CD14-positive monocyte (primary cell): ENCODE results near the gene ABI1. TPM values are rescaled to one million over a fixed set of nuclear protein-coding genes. Genes with fewer than 3 reads are reported as not detected.

Experiments
- DNase-seq, 3 donors: peaks; one replicate each; pipeline ENCODE4 v3.0.0-alpha.2; 2011 to 2022
- H2AFZ ChIP-seq: 2 replicates; pipeline ENCODE4 v1.6.0; 2012; ENCODE audit warnings: mild to moderate bottlenecking, low read depth, low read length, inconsistent platforms; ENCODE audit not compliant: insufficient read depth, poor library complexity, severe bottlenecking
- H3K27ac ChIP-seq, 2 donors: 1 replicate in 1 of 2; 2 replicates in 1 of 2; pipeline ENCODE4 v1.5.1; 2012 to 2013; ENCODE audit warnings: low read length in 2 of 2, control low read depth in 1 of 2, inconsistent platforms in 1 of 2, low read depth in 1 of 2, mild to moderate bottlenecking in 1 of 2
- H3K27me3 ChIP-seq, 2 donors: one replicate each; pipeline versions ENCODE4 v1.6.0 to v1.6.1; 2011 to 2013; ENCODE audit warnings: low read length in 2 of 2; ENCODE audit not compliant: control insufficient read depth in 2 of 2, insufficient read depth in 2 of 2
- H3K36me3 ChIP-seq, 2 donors: replicated peaks in 1 of 2; 1 replicate in 1 of 2; 2 replicates in 1 of 2; pipeline versions ENCODE4 v1.5.1 to v1.6.1; 2012 to 2013; ENCODE audit warnings: low read length in 2 of 2, control low read depth in 1 of 2, inconsistent platforms in 1 of 2, mild to moderate bottlenecking in 1 of 2; ENCODE audit not compliant: insufficient read depth in 2 of 2, control insufficient read depth in 1 of 2
- H3K4me1 ChIP-seq, 2 donors: 1 replicate in 1 of 2; 2 replicates in 1 of 2; pipeline versions ENCODE4 v1.5.1 to v1.6.1; 2012 to 2013; ENCODE audit warnings: low read length in 2 of 2, control low read depth in 1 of 2, inconsistent platforms in 1 of 2, mild to moderate bottlenecking in 1 of 2, moderate library complexity in 1 of 2; ENCODE audit not compliant: insufficient read depth in 2 of 2, control insufficient read depth in 1 of 2
- H3K4me2 ChIP-seq: replicated peaks from 2 replicates; pipeline ENCODE3; 2012; ENCODE audit warnings: low read length, moderate library complexity, mild to moderate bottlenecking; ENCODE audit not compliant: poor library complexity, severe bottlenecking; ENCODE audit errors: extremely low read depth
- H3K4me3 ChIP-seq, 3 experiments: fragments of 200-600 bp in 1 of 3; sonication (generic) in 1 of 3; replicated peaks in 1 of 3; 1 replicate in 2 of 3; 2 replicates in 1 of 3; pipeline ENCODE4 v1.5.1; 2011 to 2013; ENCODE audit warnings: low read length in 3 of 3, mild to moderate bottlenecking in 3 of 3, control low read depth in 2 of 3, low read depth in 2 of 3, inconsistent platforms in 1 of 3, moderate library complexity in 1 of 3
- H3K79me2 ChIP-seq: 2 replicates; pipeline ENCODE4 v1.6.0; 2012; ENCODE audit warnings: mild to moderate bottlenecking, control low read depth, inconsistent platforms, low read length, moderate library complexity; ENCODE audit not compliant: insufficient read depth
- H3K9ac ChIP-seq: 2 replicates; pipeline ENCODE4 v1.6.0; 2017; ENCODE audit warnings: low read length, mild to moderate bottlenecking; ENCODE audit not compliant: insufficient read depth, poor library complexity, severe bottlenecking
- H3K9me3 ChIP-seq, 2 donors: replicated peaks in 1 of 2; 1 replicate in 1 of 2; 2 replicates in 1 of 2; pipeline versions ENCODE4 v1.5.1 to v1.6.1; 2012 to 2013; ENCODE audit warnings: low read length in 2 of 2, control low read depth in 1 of 2; ENCODE audit not compliant: control insufficient read depth in 1 of 2, insufficient read depth in 1 of 2
- H4K20me1 ChIP-seq: 2 replicates; pipeline ENCODE4 v1.6.0; 2012; ENCODE audit warnings: mild to moderate bottlenecking, low read length, control low read depth, moderate library complexity; ENCODE audit not compliant: insufficient read depth
- H3K27ac Mint-ChIP-seq, 7 donors: one replicate each; pipeline ENCODE4 v1.8.0; 2020; ENCODE audit warnings: mild to moderate bottlenecking in 7 of 7, mixed read lengths in 7 of 7, moderate library complexity in 6 of 7, inconsistent platforms in 2 of 7
- H3K27me3 Mint-ChIP-seq, 3 donors: one replicate each; pipeline ENCODE4 v1.8.0; 2021 to 2022; ENCODE audit warnings: low read depth in 3 of 3, mild to moderate bottlenecking in 3 of 3, mixed read lengths in 3 of 3, moderate library complexity in 3 of 3, inconsistent platforms in 1 of 3
- H3K36me3 Mint-ChIP-seq, 2 donors: one replicate each; pipeline ENCODE4 v1.8.0; 2020; ENCODE audit warnings: mixed read lengths in 2 of 2, inconsistent platforms in 1 of 2, mild to moderate bottlenecking in 1 of 2
- H3K4me1 Mint-ChIP-seq: one replicate; pipeline ENCODE4 v1.8.0; 2020; ENCODE audit warnings: mild to moderate bottlenecking, mixed read lengths
- H3K4me3 Mint-ChIP-seq, 2 donors: one replicate each; pipeline ENCODE4 v1.8.0; 2020; ENCODE audit warnings: mild to moderate bottlenecking in 2 of 2, mixed read lengths in 2 of 2, moderate library complexity in 1 of 2
- H3K9me3 Mint-ChIP-seq, 7 donors: one replicate each; pipeline ENCODE4 v1.8.0; 2020 to 2022; ENCODE audit warnings: mixed read lengths in 7 of 7, mild to moderate bottlenecking in 6 of 7, moderate library complexity in 6 of 7, inconsistent platforms in 2 of 7
- CTCF ChIP-seq: fragments of 200-600 bp; IDR thresholded peaks from one replicate; pipeline ENCODE4 v1.8.0; 2022; ENCODE audit warnings: antibody characterized with exemption, mild to moderate bottlenecking
- WGBS: methylation state at CpG from one replicate; pipeline ENCODE4 v1.1.5; 2013; ENCODE audit warnings: missing lambda C conversion rate; ENCODE audit not compliant: insufficient coverage; 5-methylcytosine and 5-hydroxymethylcytosine counted together
- intact Hi-C, 2 donors: fragments of 100-400 bp; cut with micrococcal nuclease; formaldehyde crosslinking; loops; one replicate each; pipeline versions ENCODE4 v1.15.0 to v1.15.1; 2023
- polyA plus RNA-seq, 3 donors: library from polyadenylated mRNA; depleted of rRNA in 1 of 3; unstranded in 2 of 3; stranded (reverse) in 1 of 3; fragments of 300-500 nt in 2 of 3; fragments of >200 nt in 1 of 3; fragmentation: Illumina TruSeq in 2 of 3; gene quantifications; 1 replicate in 2 of 3; 2 replicates in 1 of 3; pipeline ENCODE4 v1.2.3, GENCODE V29; 2012 to 2021

ABI1 gene
- polyA plus RNA-seq, 3 donors = 39.8 to 77.2 (median 61.5) TPM

DNA sequence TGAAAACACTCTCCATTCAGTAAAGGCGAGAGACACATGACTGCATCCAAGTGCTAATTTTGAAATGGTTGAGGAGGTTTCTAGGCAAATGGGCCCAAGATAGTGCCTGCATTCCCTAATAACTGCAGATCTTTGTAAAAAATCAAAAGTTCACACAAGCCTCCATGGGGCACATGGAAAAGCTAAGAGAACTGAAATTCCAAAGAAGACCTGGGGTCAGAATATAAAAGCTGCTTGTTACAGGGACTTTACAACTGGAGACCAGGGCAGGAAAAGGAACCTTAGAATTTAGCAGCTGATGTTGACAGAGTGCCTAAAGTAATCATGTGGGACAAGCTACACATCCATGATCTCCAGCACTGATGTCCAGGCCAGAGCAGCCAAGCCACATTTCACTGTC lies 10.0 kb upstream of the ABI1 start:
- no peaks in the 10 kb centered on the region for H3K79me2 ChIP-seq
- H3K27me3 ChIP-seq = no peaks in the 10 kb centered on the region
- Mint-ChIP-seq H3K4me3 (no peak overlapping the region), H3K36me3 (no peaks in the 10 kb centered on the region), H3K27ac (no peak overlapping the region), H3K4me1 (peaks cover 10% of the 10 kb centered on the region), H3K27me3 (peaks cover 0 to 7% (median 2%) of the 10 kb centered on the region in 3 donors), H3K9me3 (no peaks in the 10 kb centered on the region)
- no peak overlapping the region for H3K27ac ChIP-seq
- no peaks in the 10 kb centered on the region for H3K36me3 ChIP-seq
- H3K4me1 ChIP-seq = peaks cover 4 to 6% of the 10 kb centered on the region in 2 donors
- H3K9ac ChIP-seq = no peak overlapping the region
- no peak overlapping the region for H3K4me3 ChIP-seq
- no CpG with 5 or more reads among the region's 1 CpG for WGBS
- H3K9me3 ChIP-seq = no peaks in the 10 kb centered on the region
- no peaks in the 10 kb centered on the region for H4K20me1 ChIP-seq
- no peak overlapping the region for H3K4me2 ChIP-seq
- no peak for TF ChIP-seq CTCF
- intact Hi-C loops = no loop called here
- no peak for DNase-seq
- no peak overlapping the region for H2AFZ ChIP-seq

DNA sequence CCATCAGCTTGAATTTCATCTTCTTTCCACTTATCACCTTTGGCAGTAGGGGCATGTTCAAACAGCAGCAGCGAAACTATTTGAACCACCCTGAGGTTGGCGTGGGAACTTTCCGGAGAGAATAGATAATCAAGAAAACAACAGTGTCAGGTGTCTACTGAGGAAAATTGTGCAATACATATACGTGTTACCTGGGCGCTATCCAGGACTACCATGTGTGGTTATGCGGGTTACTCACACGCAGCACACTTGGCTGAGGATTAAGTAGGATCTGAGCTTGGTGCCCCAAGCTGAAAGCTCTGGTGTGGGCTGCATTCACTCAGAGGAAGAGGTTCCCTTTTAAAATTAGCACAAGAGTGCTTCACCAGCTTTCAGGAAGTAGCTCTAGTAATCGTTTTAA lies 8.8 kb upstream of the ABI1 start:
- H3K27me3 ChIP-seq = no peaks in the 10 kb centered on the region
- Mint-ChIP-seq H3K9me3 (no peaks in the 10 kb centered on the region), H3K27ac (peak overlapping the region in 2 of 7 donors; percentile 13 to 75), H3K36me3 (no peaks in the 10 kb centered on the region), H3K4me3 (peak overlapping the region in 1 of 2 donors; percentile 59), H3K27me3 (peaks cover 0 to 5% (median 2%) of the 10 kb centered on the region in 3 donors), H3K4me1 (peaks cover 10% of the 10 kb centered on the region)
- no peak overlapping the region for H3K9ac ChIP-seq
- H4K20me1 ChIP-seq = no peaks in the 10 kb centered on the region
- no peak overlapping the region for H3K4me2 ChIP-seq
- no peak overlapping the region for H2AFZ ChIP-seq
- intact Hi-C loops = loop anchor here (10.0 kb wide), 1 partner anchor 175 kb away; the partner anchor contains the start of gene PDSS1 (in 2 of the 2)
- no peak for TF ChIP-seq CTCF
- no peaks in the 10 kb centered on the region for H3K79me2 ChIP-seq
- H3K27ac ChIP-seq = no peak overlapping the region
- no peaks in the 10 kb centered on the region for H3K9me3 ChIP-seq
- no peaks in the 10 kb centered on the region for H3K36me3 ChIP-seq
- 47% methylated on average over 7 of the region's 8 CpGs for WGBS
- peak in 2 of 3 donors; percentile 10 to 17 for DNase-seq
- H3K4me1 ChIP-seq = peaks cover 4 to 6% of the 10 kb centered on the region in 2 donors
- H3K4me3 ChIP-seq = no peak overlapping the region
